HEK293 (cell line): ENCODE measurements around the gene SFN.
A peak's percentile ranks its signal among the peaks of the same experiment; 100 is the strongest.

Experiments used
- FEZF1 ChIP-seq: fragments of 450-650 bp; formaldehyde crosslinking; IDR thresholded peaks from 2 replicates; pipeline ENCODE4 v1.5.1; 2016; ENCODE audit warnings: missing biosample characterization, missing genetic modification characterization
- KLF16 ChIP-seq: fragments of 450-650 bp; formaldehyde crosslinking; IDR thresholded peaks from 2 replicates; pipeline ENCODE4 v1.5.1; 2017; ENCODE audit warnings: missing biosample characterization, missing genetic modification characterization
- RBAK ChIP-seq: fragments of 450-650 bp; formaldehyde crosslinking; IDR thresholded peaks from 2 replicates; pipeline ENCODE4 v1.5.1; 2016; ENCODE audit warnings: missing biosample characterization, missing genetic modification characterization
- SCRT2 ChIP-seq: fragments of 450-650 bp; formaldehyde crosslinking; IDR thresholded peaks from 2 replicates; pipeline ENCODE4 v1.5.1; 2016; ENCODE audit warnings: missing biosample characterization, missing genetic modification characterization
- WT1 ChIP-seq: fragments of 450-650 bp; formaldehyde crosslinking; IDR thresholded peaks from 2 replicates; pipeline ENCODE4 v1.5.1; 2016; ENCODE audit warnings: missing biosample characterization, missing genetic modification characterization
- ZIC2 ChIP-seq: fragments of 450-650 bp; formaldehyde crosslinking; IDR thresholded peaks from 2 replicates; pipeline ENCODE4 v1.5.1; 2016; ENCODE audit warnings: missing biosample characterization, missing genetic modification characterization
- ZNF132 ChIP-seq: fragments of 450-650 bp; formaldehyde crosslinking; IDR thresholded peaks from 2 replicates; pipeline ENCODE4 v1.5.1; 2017; ENCODE audit warnings: missing biosample characterization, missing genetic modification characterization, borderline replicate concordance
- ZNF155 ChIP-seq: fragments of 450-650 bp; formaldehyde crosslinking; IDR thresholded peaks from 2 replicates; pipeline ENCODE4 v1.5.1; 2016; ENCODE audit warnings: missing biosample characterization, missing genetic modification characterization
- ZNF248 ChIP-seq: fragments of 450-650 bp; formaldehyde crosslinking; IDR thresholded peaks from 2 replicates; pipeline ENCODE4 v1.5.1; 2017; ENCODE audit warnings: missing biosample characterization, missing genetic modification characterization
- ZNF311 ChIP-seq: fragments of 450-650 bp; formaldehyde crosslinking; IDR thresholded peaks from 2 replicates; pipeline ENCODE4 v1.5.1; 2017; ENCODE audit warnings: missing biosample characterization, missing genetic modification characterization, borderline replicate concordance
- ZNF350 ChIP-seq: fragments of 450-650 bp; formaldehyde crosslinking; IDR thresholded peaks from 2 replicates; pipeline ENCODE4 v1.5.0; 2017; ENCODE audit warnings: missing biosample characterization, mild to moderate bottlenecking, missing genetic modification characterization
- ZNF404 ChIP-seq: fragments of 450-650 bp; formaldehyde crosslinking; IDR thresholded peaks from 2 replicates; pipeline ENCODE4 v1.5.1; 2017; ENCODE audit warnings: missing biosample characterization, missing genetic modification characterization
- ZNF423 ChIP-seq: fragments of 450-650 bp; formaldehyde crosslinking; IDR thresholded peaks from 2 replicates; pipeline ENCODE4 v1.5.1; 2016; ENCODE audit warnings: missing biosample characterization, missing genetic modification characterization
- ZNF473 ChIP-seq: fragments of 450-650 bp; formaldehyde crosslinking; IDR thresholded peaks from 2 replicates; pipeline ENCODE4 v1.5.1; 2017; ENCODE audit warnings: missing biosample characterization, missing genetic modification characterization
- ZNF501 ChIP-seq: fragments of 450-650 bp; formaldehyde crosslinking; IDR thresholded peaks from 2 replicates; pipeline ENCODE4 v1.5.1; 2016; ENCODE audit warnings: missing biosample characterization, missing genetic modification characterization
- ZNF521 ChIP-seq: fragments of 450-650 bp; formaldehyde crosslinking; IDR thresholded peaks from 2 replicates; pipeline ENCODE4 v1.5.1; 2017; ENCODE audit warnings: missing biosample characterization, mild to moderate bottlenecking, missing genetic modification characterization
- ZNF624 ChIP-seq: fragments of 450-650 bp; formaldehyde crosslinking; IDR thresholded peaks from 2 replicates; pipeline ENCODE4 v1.5.1; 2017; ENCODE audit warnings: missing biosample characterization, missing genetic modification characterization
- ZNF626 ChIP-seq: fragments of 450-650 bp; sonication (Bioruptor Pico); formaldehyde crosslinking; IDR thresholded peaks from 2 replicates; pipeline ENCODE4 v1.5.1; 2018; ENCODE audit warnings: missing biosample characterization, missing genetic modification characterization, inconsistent platforms
- ZNF664 ChIP-seq: fragments of 450-650 bp; formaldehyde crosslinking; IDR thresholded peaks from 2 replicates; pipeline ENCODE4 v1.5.1; 2016; ENCODE audit warnings: missing biosample characterization, missing genetic modification characterization
- ZNF747 ChIP-seq: fragments of 450-650 bp; formaldehyde crosslinking; IDR thresholded peaks from 2 replicates; pipeline ENCODE4 v1.5.1; 2016; ENCODE audit warnings: missing biosample characterization, missing genetic modification characterization
- ZNF76 ChIP-seq: fragments of 450-650 bp; formaldehyde crosslinking; IDR thresholded peaks from 2 replicates; pipeline ENCODE4; 2016; ENCODE audit warnings: low read depth, missing biosample characterization, missing genetic modification characterization, borderline replicate concordance
- ZNF843 ChIP-seq: fragments of 450-650 bp; formaldehyde crosslinking; IDR thresholded peaks from 2 replicates; pipeline ENCODE4 v1.5.1; 2016; ENCODE audit warnings: missing biosample characterization, missing genetic modification characterization
- TF ChIP-seq, protein P1 (sequence below): fragments of 450-650 bp; formaldehyde crosslinking; IDR thresholded peaks from 2 replicates; pipeline ENCODE4 v1.5.1; 2016; ENCODE audit warnings: missing biosample characterization, missing genetic modification characterization, borderline replicate concordance
- TF ChIP-seq, protein P2 (sequence below): fragments of 450-650 bp; formaldehyde crosslinking; IDR thresholded peaks from 2 replicates; pipeline ENCODE4 v1.5.1; 2017; ENCODE audit warnings: missing biosample characterization, missing genetic modification characterization
- TF ChIP-seq, protein P3 (sequence below): fragments of 450-650 bp; formaldehyde crosslinking; optimal IDR thresholded peaks from 2 replicates; pipeline ENCODE3; 2016; ENCODE audit warnings: missing biosample characterization, mild to moderate bottlenecking, missing genetic modification characterization
- TF ChIP-seq, protein P4 (sequence below): fragments of 450-650 bp; formaldehyde crosslinking; IDR thresholded peaks from 2 replicates; pipeline ENCODE4 v1.5.1; 2016; ENCODE audit warnings: missing biosample characterization, missing genetic modification characterization
- TF ChIP-seq, protein P5 (sequence below): fragments of 450-650 bp; formaldehyde crosslinking; IDR thresholded peaks from 2 replicates; pipeline ENCODE4 v1.5.1; 2016; ENCODE audit warnings: missing biosample characterization, missing genetic modification characterization
- TF ChIP-seq, protein P6 (sequence below): fragments of 450-650 bp; formaldehyde crosslinking; IDR thresholded peaks from 2 replicates; pipeline ENCODE4 v1.5.1; 2016; ENCODE audit warnings: missing biosample characterization, missing genetic modification characterization

SFN gene

DNA sequence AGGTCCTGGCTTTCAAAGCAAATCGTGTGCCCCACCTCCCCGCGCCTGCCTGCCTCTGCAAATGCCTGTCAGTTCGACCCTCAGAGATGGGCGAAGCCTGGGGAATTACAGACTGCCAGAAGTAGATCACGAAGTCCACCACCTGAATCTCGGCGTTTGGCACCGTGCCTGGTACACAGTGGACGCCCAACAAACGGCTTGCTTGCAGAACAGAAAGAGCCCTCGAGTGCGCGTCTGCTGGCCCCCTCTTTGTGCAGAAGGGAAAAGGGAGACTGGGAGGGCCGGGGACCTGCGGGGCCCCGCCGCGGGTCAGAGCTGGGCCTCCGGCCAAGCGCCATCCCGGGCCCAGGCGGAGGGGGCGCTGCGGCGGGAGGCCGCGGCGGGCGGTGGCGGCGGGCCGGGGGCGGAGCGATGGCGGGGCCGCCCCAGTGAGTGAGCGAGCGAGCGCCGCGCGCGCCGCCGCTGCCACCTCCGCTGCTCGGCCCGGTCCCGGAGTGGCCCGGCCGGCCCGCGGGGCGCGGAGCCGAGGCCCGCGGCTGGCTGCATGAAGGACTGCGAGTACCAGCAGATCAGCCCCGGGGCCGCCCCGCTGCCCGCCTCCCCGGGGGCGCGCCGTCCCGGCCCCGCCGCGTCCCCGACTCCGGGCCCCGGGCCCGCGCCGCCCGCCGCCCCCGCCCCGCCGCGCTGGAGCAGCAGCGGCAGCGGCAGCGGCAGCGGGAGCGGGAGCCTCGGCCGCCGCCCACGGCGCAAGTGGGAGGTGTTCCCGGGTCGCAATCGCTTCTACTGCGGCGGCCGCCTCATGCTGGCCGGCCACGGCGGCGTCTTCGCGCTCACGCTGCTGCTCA is 36.5 kb upstream of the SFN start, which contains the start of gene ZDHHC18 (continued):
- TF ChIP-seq, protein P1, sequence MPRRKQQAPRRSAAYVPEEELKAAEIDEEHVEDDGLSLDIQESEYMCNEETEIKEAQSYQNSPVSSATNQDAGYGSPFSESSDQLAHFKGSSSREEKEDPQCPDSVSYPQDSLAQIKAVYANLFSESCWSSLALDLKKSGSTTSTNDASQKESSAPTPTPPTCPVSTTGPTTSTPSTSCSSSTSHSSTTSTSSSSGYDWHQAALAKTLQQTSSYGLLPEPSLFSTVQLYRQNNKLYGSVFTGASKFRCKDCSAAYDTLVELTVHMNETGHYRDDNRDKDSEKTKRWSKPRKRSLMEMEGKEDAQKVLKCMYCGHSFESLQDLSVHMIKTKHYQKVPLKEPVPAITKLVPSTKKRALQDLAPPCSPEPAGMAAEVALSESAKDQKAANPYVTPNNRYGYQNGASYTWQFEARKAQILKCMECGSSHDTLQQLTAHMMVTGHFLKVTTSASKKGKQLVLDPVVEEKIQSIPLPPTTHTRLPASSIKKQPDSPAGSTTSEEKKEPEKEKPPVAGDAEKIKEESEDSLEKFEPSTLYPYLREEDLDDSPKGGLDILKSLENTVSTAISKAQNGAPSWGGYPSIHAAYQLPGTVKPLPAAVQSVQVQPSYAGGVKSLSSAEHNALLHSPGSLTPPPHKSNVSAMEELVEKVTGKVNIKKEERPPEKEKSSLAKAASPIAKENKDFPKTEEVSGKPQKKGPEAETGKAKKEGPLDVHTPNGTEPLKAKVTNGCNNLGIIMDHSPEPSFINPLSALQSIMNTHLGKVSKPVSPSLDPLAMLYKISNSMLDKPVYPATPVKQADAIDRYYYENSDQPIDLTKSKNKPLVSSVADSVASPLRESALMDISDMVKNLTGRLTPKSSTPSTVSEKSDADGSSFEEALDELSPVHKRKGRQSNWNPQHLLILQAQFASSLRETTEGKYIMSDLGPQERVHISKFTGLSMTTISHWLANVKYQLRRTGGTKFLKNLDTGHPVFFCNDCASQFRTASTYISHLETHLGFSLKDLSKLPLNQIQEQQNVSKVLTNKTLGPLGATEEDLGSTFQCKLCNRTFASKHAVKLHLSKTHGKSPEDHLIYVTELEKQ: no peak
- TF ChIP-seq ZNF501 (tag by site-specific recombination) (peak; percentile 59; the same call in 1 of the 2 replicates), SCRT2 (tag by site-specific recombination) (no peak), ZNF423 (no peak), WT1 (no peak), ZNF521 (tag by site-specific recombination) (no peak), ZNF664 (tag by site-specific recombination) (no peak), ZNF311 (tag by site-specific recombination) (no peak), ZNF473 (no peak), ZNF76 (tag by site-specific recombination) (no peak), ZNF132 (tag by site-specific recombination) (no peak), ZNF747 (tag by site-specific recombination) (no peak), ZNF843 (no peak), ZNF624 (tag by site-specific recombination) (no peak), ZNF155 (tag by site-specific recombination) (no peak), ZNF404 (tag by site-specific recombination) (no peak), ZNF350 (tag by site-specific recombination) (no peak), ZIC2 (tag by site-specific recombination) (peak; percentile 44), KLF16 (tag by site-specific recombination) (no peak), ZNF626 (tag by site-specific recombination) (no peak), RBAK (tag by site-specific recombination) (no peak), FEZF1 (tag by site-specific recombination) (no peak), ZNF248 (no peak)
- TF ChIP-seq, protein P2, sequence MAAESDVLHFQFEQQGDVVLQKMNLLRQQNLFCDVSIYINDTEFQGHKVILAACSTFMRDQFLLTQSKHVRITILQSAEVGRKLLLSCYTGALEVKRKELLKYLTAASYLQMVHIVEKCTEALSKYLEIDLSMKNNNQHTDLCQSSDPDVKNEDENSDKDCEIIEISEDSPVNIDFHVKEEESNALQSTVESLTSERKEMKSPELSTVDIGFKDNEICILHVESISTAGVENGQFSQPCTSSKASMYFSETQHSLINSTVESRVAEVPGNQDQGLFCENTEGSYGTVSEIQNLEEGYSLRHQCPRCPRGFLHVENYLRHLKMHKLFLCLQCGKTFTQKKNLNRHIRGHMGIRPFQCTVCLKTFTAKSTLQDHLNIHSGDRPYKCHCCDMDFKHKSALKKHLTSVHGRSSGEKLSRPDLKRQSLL: no peak
- TF ChIP-seq, protein P3, sequence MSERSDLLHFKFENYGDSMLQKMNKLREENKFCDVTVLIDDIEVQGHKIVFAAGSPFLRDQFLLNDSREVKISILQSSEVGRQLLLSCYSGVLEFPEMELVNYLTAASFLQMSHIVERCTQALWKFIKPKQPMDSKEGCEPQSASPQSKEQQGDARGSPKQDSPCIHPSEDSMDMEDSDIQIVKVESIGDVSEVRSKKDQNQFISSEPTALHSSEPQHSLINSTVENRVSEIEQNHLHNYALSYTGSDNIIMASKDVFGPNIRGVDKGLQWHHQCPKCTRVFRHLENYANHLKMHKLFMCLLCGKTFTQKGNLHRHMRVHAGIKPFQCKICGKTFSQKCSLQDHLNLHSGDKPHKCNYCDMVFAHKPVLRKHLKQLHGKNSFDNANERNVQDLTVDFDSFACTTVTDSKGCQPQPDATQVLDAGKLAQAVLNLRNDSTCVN: peak; percentile 56
- TF ChIP-seq, protein P4, sequence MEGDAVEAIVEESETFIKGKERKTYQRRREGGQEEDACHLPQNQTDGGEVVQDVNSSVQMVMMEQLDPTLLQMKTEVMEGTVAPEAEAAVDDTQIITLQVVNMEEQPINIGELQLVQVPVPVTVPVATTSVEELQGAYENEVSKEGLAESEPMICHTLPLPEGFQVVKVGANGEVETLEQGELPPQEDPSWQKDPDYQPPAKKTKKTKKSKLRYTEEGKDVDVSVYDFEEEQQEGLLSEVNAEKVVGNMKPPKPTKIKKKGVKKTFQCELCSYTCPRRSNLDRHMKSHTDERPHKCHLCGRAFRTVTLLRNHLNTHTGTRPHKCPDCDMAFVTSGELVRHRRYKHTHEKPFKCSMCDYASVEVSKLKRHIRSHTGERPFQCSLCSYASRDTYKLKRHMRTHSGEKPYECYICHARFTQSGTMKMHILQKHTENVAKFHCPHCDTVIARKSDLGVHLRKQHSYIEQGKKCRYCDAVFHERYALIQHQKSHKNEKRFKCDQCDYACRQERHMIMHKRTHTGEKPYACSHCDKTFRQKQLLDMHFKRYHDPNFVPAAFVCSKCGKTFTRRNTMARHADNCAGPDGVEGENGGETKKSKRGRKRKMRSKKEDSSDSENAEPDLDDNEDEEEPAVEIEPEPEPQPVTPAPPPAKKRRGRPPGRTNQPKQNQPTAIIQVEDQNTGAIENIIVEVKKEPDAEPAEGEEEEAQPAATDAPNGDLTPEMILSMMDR: no peak
- TF ChIP-seq, protein P5, sequence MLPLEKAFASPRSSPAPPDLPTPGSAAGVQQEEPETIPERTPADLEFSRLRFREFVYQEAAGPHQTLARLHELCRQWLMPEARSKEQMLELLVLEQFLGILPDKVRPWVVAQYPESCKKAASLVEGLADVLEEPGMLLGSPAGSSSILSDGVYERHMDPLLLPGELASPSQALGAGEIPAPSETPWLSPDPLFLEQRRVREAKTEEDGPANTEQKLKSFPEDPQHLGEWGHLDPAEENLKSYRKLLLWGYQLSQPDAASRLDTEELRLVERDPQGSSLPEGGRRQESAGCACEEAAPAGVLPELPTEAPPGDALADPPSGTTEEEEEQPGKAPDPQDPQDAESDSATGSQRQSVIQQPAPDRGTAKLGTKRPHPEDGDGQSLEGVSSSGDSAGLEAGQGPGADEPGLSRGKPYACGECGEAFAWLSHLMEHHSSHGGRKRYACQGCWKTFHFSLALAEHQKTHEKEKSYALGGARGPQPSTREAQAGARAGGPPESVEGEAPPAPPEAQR (tag by site-specific recombination): no peak
- TF ChIP-seq, protein P6, sequence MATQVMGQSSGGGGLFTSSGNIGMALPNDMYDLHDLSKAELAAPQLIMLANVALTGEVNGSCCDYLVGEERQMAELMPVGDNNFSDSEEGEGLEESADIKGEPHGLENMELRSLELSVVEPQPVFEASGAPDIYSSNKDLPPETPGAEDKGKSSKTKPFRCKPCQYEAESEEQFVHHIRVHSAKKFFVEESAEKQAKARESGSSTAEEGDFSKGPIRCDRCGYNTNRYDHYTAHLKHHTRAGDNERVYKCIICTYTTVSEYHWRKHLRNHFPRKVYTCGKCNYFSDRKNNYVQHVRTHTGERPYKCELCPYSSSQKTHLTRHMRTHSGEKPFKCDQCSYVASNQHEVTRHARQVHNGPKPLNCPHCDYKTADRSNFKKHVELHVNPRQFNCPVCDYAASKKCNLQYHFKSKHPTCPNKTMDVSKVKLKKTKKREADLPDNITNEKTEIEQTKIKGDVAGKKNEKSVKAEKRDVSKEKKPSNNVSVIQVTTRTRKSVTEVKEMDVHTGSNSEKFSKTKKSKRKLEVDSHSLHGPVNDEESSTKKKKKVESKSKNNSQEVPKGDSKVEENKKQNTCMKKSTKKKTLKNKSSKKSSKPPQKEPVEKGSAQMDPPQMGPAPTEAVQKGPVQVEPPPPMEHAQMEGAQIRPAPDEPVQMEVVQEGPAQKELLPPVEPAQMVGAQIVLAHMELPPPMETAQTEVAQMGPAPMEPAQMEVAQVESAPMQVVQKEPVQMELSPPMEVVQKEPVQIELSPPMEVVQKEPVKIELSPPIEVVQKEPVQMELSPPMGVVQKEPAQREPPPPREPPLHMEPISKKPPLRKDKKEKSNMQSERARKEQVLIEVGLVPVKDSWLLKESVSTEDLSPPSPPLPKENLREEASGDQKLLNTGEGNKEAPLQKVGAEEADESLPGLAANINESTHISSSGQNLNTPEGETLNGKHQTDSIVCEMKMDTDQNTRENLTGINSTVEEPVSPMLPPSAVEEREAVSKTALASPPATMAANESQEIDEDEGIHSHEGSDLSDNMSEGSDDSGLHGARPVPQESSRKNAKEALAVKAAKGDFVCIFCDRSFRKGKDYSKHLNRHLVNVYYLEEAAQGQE (tag by site-specific recombination): no peak
